ENCODE measurements around the gene ADAMTS5.
A peak's percentile ranks its signal among the peaks of the same experiment; 100 is the strongest.

The ADAMTS5 gene

DNA sequence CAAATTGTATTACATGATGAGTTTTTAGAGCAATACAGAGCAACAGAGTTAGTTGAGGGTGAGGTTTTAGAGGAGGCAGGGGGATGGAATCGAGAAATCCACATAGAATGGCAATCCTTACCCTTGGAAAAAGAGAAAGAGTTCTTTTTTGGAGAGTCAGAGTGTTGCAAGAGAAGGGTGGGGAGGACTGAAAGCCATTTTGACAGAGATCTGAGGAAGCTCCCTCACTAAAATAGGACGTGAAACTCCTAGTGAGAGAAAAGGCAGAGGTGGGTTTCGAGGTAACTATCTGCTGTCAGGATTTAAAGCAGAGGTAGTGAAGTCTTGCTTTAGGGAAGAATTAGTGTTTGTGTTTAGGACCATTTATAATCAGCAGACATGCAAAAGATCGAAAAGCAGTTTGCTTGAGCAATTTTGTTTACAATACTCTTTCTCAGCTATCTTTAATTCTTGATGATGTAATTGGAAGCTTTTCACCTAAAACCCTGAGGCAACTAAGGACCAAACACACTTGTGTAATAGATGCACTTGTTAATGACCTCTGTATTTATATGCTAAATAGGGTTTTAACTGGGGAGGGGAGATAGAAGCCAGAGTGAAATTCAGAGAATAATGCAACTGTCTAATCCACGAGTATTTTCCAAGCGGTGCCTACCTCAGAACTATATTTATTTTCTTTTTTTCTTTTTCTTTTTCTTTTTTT is 20.0 kb downstream of the ADAMTS5 start:
- DNase-seq = no peak

DNA sequence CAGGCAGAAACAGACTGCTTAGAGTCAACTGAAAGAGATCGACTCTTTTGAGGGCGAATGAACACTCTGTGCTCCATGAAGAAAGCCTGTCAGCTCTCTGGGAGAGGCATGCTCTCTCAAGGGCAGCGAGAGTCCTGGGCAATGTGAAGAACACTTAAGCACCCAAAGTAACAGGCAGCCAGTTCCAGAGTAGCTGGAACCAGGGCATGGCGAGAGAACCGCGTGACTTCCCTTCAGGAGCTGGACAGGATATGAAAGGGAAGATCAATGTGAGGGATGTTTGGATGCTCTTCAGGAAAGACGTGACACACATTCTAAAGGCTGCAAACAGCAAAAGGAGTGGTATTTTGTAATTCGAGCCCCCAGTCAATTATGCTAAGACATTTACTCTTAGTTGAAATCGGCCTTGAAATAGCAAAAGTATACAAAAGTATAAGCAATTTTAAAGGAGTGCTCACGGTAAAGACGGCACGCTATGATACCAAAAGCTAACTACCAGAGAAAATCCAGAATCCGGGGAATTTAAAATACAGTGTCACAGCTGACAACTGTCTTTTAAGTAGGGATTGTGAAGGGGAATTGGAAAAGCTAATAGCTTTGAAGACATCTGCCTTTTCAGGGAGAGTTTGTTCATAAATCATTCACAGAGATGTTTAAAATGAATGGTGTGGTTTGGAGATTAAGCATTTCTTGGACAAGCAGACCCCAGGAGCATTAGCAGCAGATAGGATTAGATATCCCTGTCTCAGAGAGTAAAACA is 20.8 kb downstream of the ADAMTS5 start:
- peak; percentile 25 for DNase-seq

DNA sequence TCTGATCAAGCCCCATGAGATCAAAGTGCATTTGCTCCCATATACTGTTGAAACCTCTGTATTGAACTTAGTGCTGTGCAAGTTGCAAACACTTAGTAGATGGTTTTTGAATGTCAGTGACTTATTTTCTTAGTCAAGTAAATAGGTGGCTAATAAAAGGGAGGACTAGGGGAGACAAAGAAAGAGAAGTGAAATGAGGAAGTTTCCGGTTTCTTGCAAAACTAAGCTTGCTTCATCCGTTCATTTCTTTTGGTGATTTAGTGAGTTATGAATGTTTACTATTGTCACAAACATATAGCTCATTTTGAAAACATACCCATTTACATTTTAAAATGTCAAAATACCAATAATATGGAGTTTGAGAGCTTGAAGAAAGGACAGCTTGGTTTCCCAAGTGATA is 23.0 kb downstream of the ADAMTS5 start:
- DNase-seq = no peak

DNA sequence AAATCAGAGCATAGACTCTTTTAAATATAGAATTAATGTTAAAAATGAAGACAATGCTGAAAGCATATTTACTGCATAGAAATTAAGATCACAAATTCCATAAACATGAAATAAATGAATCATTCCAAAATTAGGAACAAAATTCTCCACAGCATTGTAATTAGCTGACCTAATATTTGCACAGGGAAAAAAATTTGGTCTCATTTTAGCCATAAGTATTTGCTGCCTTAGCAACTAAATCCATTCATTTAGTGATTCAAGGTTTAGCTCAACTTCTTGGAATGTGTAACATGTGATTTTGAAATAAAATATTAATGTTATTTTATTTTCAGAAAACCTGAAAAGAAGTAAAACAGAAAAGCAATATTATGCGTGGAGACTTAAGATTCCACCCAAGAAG is 25.5 kb downstream of the ADAMTS5 start:
- DNase-seq = no peak

DNA sequence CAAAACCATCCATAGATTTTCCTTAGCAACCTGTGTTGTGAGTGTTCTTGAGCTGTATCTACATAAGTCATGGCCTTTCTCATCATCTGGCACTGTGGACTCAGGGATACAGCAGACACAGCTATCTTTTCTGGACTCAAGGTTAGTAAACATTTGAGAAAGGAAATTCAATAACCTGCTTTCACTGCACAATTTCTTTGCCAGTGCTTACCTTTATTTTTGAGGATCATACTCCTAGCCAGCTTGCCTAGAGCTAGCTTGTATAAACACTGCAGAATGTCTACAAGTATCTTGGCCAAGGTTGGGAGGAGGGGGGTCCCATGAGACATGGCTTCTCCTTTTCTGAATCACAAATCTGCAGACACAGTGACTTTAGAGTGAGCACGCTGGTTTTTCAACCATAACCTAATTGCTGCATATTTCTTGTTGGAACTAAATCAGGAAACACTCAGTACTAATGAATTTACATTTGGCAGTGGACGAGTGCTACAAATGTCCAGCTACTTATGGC is 27.2 kb downstream of the ADAMTS5 start:
- peak; percentile 48 for DNase-seq

DNA sequence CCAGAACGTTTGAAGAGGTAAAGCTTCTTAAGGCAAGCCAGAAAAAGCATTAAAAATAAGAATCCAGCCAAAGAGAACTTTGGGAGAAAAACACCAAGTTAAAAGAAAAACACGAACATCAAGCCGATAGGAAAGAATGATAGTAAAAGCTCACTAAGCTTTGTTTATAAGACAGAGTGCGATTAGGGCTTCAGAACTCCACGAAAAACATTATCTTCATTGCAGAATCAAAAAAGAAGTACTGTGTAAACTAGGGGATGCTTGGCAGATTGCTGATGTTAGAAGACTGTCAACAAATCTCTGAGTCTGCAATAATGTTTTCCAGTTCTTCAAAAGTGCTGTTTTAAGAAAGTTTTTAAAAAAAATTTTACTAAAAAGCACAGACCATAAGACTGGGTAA is 30.2 kb downstream of the ADAMTS5 start:
- DNase-seq = no peak

DNA sequence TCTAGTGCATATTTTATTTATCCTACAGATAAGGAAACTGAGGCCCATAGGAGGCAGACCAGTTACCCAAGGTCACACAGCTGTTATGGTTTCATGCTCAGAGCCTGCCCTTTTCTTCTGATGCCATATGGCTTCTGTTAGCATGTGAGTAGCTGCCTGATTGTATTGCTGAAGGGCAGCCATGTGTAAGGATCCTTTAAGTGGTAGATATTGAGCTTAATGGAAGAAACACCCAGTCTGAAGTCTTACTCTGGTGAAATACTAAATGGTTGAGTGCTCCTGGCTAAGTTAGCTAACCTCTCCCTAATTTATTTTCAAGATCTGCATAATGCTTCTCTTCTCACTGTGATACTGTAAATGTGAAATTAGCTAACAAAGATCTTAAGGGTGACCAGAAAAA is 30.9 kb downstream of the ADAMTS5 start:
- peak; percentile 82 for DNase-seq

DNA sequence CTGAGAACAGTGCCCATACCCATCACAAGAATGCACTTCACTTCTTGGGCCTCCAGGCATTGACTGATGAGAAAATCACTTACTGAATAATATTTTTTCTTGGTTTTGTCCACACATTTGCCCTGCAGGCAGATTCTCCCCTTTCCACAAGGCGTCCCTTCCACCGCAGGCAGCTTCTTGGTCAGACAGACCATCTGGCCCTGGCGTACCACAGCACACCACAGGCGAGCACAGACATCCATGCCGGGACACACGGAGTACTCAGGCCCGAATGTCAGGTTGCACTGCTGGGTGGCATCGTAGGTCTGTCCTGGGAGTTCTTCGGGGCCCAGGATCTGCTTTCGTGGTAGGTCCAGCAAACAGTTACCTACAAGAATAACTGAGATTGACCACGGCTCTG is 32.5 kb downstream of the ADAMTS5 start:
- DNase-seq = no peak

DNA sequence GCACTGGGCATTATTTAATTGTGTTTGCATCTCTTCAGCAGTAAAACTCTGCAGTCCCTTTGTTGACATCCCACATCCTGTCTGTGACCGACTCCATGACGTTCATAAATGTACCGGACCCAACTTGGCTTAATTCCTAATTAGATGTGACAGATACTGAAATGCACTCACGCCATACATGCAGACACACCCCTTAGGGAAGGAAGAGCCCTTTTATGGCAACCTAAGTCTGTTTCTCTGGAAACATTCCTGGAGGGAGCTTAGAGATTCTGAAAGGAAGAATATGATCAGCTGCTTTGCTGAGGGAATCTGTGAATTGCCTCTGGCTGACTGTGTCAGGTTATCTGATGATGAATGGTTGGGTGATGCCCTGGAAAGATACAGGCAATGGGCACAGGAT is 33.4 kb downstream of the ADAMTS5 start:
- peak; percentile 63 for DNase-seq

DNA sequence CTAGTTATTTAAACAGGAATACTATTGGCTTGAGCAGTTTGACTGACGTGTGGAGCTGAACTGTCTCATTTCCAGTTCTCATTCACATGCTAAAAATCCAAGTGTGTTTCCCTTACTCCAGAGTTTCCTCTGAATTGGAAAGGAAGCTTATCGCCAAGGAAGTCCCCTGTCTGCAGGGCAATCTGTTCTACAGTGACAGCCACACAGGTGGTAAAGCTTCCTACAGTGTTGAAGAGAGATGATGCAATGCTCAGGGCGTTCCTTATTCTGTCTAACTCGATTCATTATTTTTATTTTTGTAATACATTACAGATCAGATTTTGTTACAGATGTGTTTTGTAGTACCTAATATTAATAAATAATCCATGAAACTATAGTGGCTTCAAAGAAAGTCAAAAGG is 41.3 kb downstream of the ADAMTS5 start:
- no peak for DNase-seq

DNA sequence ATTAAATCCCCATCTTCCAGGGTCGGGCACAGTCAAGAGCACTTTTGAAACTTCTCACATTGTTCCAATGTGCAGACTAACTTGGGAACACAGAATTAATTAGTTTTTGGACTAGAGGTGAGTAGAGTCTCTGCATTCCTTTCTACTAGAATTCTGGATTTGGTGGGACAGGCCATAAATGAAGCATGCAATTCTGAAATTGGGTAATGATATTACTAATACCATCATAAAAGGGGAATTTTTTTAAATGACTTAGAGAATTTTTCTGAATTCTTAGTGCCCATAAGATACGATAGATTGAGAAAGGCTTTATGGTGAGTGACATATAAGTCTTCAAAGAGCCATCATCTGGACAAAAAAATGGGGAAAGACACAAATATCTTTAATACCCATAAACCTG is 41.8 kb downstream of the ADAMTS5 start:
- no peak for DNase-seq

DNA sequence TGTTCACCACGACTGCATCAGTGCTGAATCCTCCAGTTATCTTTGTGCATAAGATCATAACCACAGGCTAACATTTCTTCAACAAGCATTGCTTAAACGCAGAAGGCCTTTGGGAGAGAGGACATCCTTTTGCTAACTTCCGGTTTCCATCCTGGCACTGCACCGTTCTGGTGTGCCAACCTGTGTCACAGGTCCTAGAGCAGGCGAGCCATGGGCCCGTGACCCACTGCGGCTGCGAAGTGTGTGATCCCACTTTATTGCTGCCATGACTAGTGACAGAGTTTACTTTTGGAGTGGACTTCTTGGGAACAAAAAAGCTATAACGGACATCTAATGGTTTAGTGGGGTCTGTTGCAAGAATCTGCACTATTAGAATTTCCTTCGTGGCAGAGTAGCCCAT is 42.9 kb downstream of the ADAMTS5 start:
- no peak for DNase-seq

DNA sequence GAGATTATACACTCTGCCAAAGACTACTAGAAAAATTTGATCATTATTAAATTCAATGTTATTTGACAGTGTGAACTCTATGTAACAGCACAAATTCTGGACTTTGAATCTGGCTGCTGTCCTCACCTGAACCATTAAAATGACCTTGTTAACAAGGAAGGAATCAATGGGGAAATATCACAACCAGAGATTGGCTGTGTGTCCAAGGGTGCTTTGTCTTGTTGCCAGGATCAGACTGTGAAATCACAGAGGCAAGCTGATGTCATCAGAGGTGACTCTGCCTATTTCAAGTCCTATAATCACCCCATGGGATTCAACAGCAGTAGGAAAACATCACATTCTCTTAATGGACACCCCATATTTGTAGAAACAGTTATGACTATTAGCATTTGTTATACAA is 46.8 kb downstream of the ADAMTS5 start:
- no peak for DNase-seq

DNA sequence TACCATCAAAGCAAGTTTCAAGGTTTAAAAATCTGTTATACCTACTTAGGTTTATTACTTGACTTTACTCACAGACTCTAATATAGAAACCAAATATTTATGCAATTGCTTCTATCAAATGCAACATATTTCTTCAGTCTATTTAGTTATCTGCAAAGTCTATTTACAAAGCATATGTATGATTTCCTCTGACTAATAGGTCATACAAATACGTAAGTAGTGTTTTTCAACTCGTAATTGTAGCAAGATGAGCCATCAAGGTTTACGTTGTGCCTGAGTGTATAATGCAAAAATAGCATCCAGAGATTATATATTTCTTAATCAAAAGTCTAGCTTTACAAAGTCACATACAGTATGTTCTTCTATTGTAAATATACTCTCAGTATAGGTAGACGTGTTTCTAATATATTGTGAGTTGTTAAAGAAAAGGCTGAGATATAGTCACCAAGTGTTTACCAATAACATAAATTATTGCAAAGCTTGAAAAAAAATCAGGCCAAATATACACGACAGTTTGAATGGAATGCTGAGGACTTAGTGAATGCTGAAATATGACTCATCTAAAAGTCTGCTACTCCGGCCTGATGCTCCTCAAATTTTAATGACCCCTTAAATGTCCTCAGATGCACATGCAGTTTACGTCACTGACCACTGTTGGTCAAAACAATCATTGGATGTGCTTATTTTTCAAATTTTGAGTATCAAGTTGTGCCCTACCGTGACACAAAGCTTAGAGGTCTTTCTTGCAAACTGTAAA is 48.4 kb downstream of the ADAMTS5 start:
- DNase-seq = no peak

DNA sequence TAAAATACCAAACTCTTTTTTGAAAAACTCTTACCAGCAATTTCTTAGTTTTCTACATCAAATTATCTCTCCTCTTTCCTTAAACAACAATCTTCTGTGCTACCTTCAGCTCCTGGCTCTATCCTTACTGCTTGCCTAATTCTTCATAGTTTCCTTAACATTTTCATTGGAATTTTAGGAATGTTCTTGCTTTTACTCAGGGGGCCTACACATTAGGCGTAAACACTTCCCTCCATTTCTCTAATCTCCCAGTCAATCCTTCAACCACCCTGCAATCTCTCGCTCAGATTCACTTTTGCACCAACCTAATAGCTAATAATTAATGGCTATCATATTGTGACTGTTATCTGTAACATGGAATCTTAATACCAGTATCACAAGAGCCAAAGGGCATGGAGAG is 50.1 kb downstream of the ADAMTS5 start:
- no peak for DNase-seq

DNA sequence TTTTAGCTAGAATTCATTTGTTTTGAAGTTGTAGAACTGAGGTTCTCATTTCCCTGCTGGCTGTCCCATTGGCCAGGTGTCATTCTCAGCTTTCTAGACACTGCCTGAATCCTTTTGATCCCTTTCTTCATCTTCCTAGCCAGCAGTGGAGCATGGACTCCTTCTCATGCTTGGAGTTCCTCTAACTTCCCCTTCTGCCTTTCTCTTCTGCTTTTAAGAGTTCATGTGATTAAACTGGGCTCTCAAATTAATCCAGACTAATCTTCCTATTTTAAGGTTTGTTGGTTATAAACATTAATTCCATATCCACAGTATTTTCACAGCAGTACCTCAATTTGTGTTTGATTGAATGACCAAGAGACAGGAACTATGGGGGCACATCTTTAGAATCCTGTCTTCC is 52.3 kb downstream of the ADAMTS5 start:
- no peak for DNase-seq

DNA sequence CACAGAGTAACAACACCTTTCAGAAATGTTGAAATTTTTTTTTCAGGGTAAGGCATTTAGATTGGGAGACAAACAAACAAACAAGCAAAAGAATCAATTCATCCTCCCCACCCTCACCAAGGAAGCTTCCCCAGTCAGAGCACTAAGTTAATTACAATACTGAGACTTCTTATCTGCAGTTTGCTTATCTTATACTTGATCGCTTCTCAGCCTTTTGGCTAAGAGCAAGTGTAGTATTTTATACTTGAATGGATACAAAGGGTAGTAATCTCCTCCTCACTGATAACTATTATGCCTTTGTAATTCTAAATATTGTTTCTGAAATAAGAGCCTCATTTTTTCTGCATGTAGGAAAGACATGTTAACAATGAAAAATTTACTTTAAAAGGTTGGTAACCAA is 54.4 kb downstream of the ADAMTS5 start:
- DNase-seq = no peak

DNA sequence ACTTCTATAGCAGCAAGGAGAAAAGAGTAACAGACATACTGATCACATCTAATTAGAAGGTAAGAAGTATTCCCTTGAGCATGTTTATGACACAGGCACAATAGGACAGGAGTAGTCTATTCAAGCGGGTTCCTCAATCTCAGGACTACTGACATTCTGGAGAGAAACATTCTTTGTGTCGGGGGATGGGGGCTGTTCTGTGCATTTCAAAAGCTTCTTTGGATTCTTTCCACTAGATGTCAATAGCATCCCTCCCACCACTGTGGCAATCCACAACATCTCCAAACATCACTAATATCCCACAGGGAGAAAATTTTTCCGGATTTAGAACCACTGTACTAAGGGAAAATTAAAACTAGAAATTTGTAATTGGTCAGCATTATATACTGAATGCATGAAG is 56.9 kb downstream of the ADAMTS5 start:
- DNase-seq = peak; percentile 54

DNA sequence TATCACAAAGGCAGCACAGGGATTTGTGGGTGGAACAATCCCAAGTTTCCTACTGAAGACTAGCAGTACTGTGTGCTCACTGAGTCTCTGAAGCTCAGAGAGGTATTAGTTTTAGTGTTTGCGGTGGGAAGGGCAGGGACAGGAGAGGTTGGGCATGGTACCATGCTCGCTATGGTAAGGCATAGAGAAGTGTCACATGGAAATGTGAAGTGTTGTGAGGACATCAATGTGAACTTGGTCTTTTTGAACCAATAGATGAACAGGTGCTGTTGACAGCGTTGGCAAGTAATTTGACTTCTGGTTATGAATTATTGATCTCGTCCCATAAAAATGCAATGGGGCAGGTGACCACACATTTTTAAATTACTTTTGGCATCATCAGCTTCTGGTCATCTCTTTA is 65.9 kb downstream of the ADAMTS5 start:
- DNase-seq = no peak

DNA sequence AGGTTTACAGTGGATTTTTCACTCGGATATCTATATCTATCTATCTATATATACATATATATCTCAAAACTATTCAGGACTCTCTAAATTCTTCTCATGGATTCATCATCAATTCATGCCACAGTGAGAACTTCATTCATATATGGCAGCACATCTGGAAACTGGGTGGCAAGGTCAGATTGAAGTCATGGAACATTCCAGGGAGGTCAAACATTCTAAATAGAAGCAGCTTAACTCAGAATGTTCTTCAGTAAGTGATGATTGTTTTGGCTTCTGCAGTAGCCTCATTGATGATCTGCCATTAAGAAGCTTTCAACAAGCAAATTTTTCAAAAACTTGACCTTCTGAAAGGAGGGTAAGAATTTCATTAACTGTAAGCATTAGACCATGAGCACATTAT is 74.7 kb downstream of the ADAMTS5 start:
- DNase-seq = no peak

DNA sequence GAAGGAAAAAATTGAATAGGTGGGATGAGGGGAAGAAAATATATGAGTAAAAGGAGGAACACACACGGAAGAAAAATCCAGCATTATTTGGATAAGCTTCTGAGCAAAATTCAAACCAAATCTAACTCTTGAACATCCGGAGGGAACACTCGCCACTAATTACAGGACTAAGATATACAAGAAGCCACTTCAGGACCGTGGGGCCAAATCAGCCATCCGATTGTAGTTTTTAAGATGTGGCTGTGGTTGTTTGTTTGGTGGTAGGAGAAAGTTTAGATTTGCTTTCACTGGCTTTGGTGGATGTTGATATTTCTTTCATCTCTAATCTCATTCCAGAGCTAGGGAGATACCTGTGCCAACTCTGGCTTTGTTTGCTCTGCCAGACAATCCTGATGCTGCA is 78.0 kb downstream of the ADAMTS5 start:
- no peak for DNase-seq

DNA sequence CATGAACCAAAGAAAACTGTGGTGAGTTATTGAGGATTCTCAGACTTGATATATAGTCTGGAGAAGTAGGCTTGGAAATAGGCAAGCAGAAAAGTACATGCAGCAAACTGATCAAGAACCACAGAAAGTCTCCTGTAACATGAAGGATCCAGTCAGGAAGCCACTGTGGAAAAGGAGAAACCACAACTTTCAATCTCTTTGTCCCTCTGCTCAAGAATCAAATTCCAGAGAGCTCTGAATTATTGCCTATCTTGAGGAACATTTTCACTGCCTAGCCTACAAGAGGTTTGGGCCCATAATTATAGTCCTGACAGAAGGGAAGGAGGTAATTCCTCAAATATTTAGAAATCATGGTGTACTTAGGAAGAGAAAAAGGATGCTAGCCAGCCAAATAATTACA is 78.6 kb downstream of the ADAMTS5 start:
- DNase-seq = no peak

DNA sequence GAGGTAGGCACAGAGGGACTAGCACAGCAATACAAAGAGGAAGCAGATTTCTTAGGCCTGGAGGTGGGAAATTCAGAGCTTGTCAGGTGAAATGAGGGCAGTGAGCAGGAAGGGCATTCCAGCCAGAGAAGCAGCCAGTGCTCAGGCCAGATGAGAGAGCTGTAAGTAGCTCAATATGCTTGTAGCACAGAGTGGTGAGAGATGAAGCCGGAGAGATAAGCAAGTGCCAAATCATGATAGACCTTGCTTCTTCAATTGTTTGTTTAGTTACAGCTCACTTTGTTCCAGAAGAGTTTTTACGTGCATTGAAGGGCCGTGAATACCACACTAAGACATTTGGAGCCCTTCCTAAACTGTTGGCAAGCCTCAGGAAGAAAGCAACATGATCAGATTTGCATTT is 79.6 kb downstream of the ADAMTS5 start:
- no peak for DNase-seq

DNA sequence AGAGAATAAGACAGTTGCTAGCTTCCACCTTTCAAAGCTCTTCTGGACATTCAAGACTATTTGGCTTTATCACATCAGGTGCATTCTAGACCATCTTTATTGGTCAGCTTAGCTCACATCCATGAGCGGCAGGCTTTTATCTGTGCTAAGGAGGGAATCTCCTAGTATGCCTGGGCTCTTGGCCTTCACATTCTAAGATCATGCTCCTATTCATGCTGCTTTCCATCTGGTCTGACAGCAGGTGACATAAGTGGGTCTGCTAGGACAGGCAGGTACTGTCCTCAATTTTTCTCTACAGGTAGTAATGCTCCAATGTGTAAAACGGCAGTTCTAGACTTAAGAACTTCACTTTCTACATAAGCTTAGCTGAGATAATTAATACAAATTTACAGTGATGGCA is 82.5 kb downstream of the ADAMTS5 start:
- DNase-seq = no peak
